Trophoblast cell (in vitro differentiated cells and primary cell): ENCODE data around the gene SLC5A8.

Experiments
- DNase-seq, 2 donors: peaks; one replicate each; pipeline ENCODE4 v3.0.0-alpha.2; 2016
- H2AFZ ChIP-seq: 2 replicates; pipeline ENCODE4 v1.6.1; 2013; ENCODE audit warnings: low read length, moderate library complexity, mild to moderate bottlenecking; ENCODE audit not compliant: insufficient read depth, poor library complexity
- H2AK5ac ChIP-seq: 2 replicates; pipeline ENCODE4 v1.6.1; 2013; ENCODE audit warnings: mild to moderate bottlenecking, low read length
- H2BK120ac ChIP-seq: 2 replicates; pipeline ENCODE4 v1.6.1; 2013; ENCODE audit warnings: low read length, mild to moderate bottlenecking, moderate library complexity; ENCODE audit not compliant: insufficient read depth, poor library complexity
- H2BK12ac ChIP-seq: 2 replicates; pipeline ENCODE4 v1.6.1; 2013; ENCODE audit warnings: mild to moderate bottlenecking, low read length, moderate library complexity
- H2BK5ac ChIP-seq: 2 replicates; pipeline ENCODE4 v1.6.1; 2013; ENCODE audit warnings: low read length, low read depth, moderate library complexity, mild to moderate bottlenecking; ENCODE audit not compliant: poor library complexity
- H3K14ac ChIP-seq: 2 replicates; pipeline ENCODE4 v1.6.1; 2013; ENCODE audit warnings: mild to moderate bottlenecking, low read length
- H3K18ac ChIP-seq: 2 replicates; pipeline ENCODE4 v1.6.1; 2013; ENCODE audit warnings: mild to moderate bottlenecking, low read length
- H3K23ac ChIP-seq: 2 replicates; pipeline ENCODE4 v1.6.1; 2013; ENCODE audit warnings: low read length
- H3K27ac ChIP-seq: 2 replicates; pipeline ENCODE4 v1.5.1; 2013; ENCODE audit warnings: low read depth, mild to moderate bottlenecking, inconsistent platforms, low read length, moderate library complexity
- H3K27me3 ChIP-seq: 2 replicates; pipeline ENCODE4 v1.6.1; 2013; ENCODE audit warnings: inconsistent platforms, mild to moderate bottlenecking, low read length, moderate library complexity; ENCODE audit not compliant: insufficient read depth
- H3K36me3 ChIP-seq, 2 experiments: 1 replicate in 1 of 2; 2 replicates in 1 of 2; pipeline ENCODE4 v1.6.1; 2013; ENCODE audit warnings: low read length in 2 of 2, mild to moderate bottlenecking in 2 of 2, moderate library complexity in 1 of 2; ENCODE audit not compliant: insufficient read depth in 2 of 2, control insufficient read depth in 1 of 2
- H3K4ac ChIP-seq: 2 replicates; pipeline ENCODE4 v1.6.1; 2013; ENCODE audit warnings: low read depth, mild to moderate bottlenecking, low read length, moderate library complexity
- H3K4me1 ChIP-seq, 2 experiments: 1 replicate in 1 of 2; 2 replicates in 1 of 2; pipeline ENCODE4 v1.6.1; 2013; ENCODE audit warnings: low read length in 2 of 2, mild to moderate bottlenecking in 2 of 2, moderate library complexity in 1 of 2; ENCODE audit not compliant: insufficient read depth in 2 of 2, control insufficient read depth in 1 of 2
- H3K4me2 ChIP-seq: 2 replicates; pipeline ENCODE4 v1.6.1; 2013; ENCODE audit warnings: inconsistent platforms, mild to moderate bottlenecking, low read length, moderate library complexity
- H3K4me3 ChIP-seq: 2 replicates; pipeline ENCODE4 v1.5.1; 2013; ENCODE audit warnings: mild to moderate bottlenecking, low read depth, low read length, inconsistent platforms
- H3K79me1 ChIP-seq: one replicate; pipeline ENCODE4 v1.6.1; 2013; ENCODE audit warnings: low read length
- H3K79me2 ChIP-seq: 2 replicates; pipeline ENCODE4 v1.6.1; 2013; ENCODE audit warnings: low read length, mild to moderate bottlenecking; ENCODE audit not compliant: control insufficient read depth, insufficient read depth, poor library complexity
- H3K9ac ChIP-seq: 2 replicates; pipeline ENCODE4 v1.6.1; 2013; ENCODE audit warnings: mild to moderate bottlenecking, low read length
- H3K9me3 ChIP-seq: 2 replicates; pipeline ENCODE4 v1.6.1; 2013; ENCODE audit warnings: low read depth, mild to moderate bottlenecking, control low read depth, inconsistent platforms, low read length; ENCODE audit not compliant: insufficient read depth
- H4K12ac ChIP-seq: 2 replicates; pipeline ENCODE4 v1.6.1; 2013; ENCODE audit warnings: low read depth, mild to moderate bottlenecking, low read length, moderate library complexity
- H4K8ac ChIP-seq: 2 replicates; pipeline ENCODE4 v1.6.1; 2013; ENCODE audit warnings: low read depth, mild to moderate bottlenecking, low read length, moderate library complexity
- H4K91ac ChIP-seq: one replicate; pipeline ENCODE4 v1.6.1; 2013; ENCODE audit warnings: low read depth, mild to moderate bottlenecking, low read length, moderate library complexity
- WGBS: extraction: QIAGEN DNeasy Blood & Tissue Kit; methylation state at CpG from one replicate; pipeline ENCODE4 v1.1.7; 2013; ENCODE audit warnings: missing lambda C conversion rate; ENCODE audit not compliant: insufficient read length, insufficient coverage; ENCODE audit errors: extremely low coverage; 5-methylcytosine and 5-hydroxymethylcytosine counted together

Gene SLC5A8

GRCh38 chr12:101116911-101117310, 93.1 kb downstream of the SLC5A8 start:
- Histone ChIP-seq H3K23ac (no peak overlapping the region), H4K91ac (no peak overlapping the region), H2AFZ (no peak overlapping the region), H3K27me3 (no peaks in the 10 kb centered on the region), H3K4me3 (no peak overlapping the region), H3K18ac (no peak overlapping the region), H2AK5ac (no peak overlapping the region), H2BK12ac (no peak overlapping the region), H4K8ac (no peak overlapping the region), H3K4me2 (no peak overlapping the region), H4K12ac (no peak overlapping the region), H3K79me1 (no peaks in the 10 kb centered on the region), H3K4me1 (no peaks in the 10 kb centered on the region), H3K9me3 (no peaks in the 10 kb centered on the region), H2BK5ac (no peak overlapping the region), H3K4ac (no peak overlapping the region), H3K9ac (no peak overlapping the region), H3K36me3 (peaks cover 1 to 3% of the 10 kb centered on the region in 2 experiments), H3K27ac (no peak overlapping the region), H3K79me2 (no peaks in the 10 kb centered on the region), H3K14ac (no peak overlapping the region), H2BK120ac (no peak overlapping the region)
- no peak for DNase-seq
- WGBS = no CpG with 5 or more reads among the region's 4 CpGs

GRCh38 chr12:101115326-101115725, 94.7 kb downstream of the SLC5A8 start:
- Histone ChIP-seq H3K79me2 (no peaks in the 10 kb centered on the region), H2BK12ac (no peak overlapping the region), H2AK5ac (no peak overlapping the region), H4K91ac (no peak overlapping the region), H3K36me3 (peaks cover 0 to 3% of the 10 kb centered on the region in 2 experiments), H3K27ac (no peak overlapping the region), H2BK5ac (no peak overlapping the region), H3K18ac (no peak overlapping the region), H3K9me3 (no peaks in the 10 kb centered on the region), H4K8ac (no peak overlapping the region), H3K9ac (no peak overlapping the region), H3K79me1 (no peaks in the 10 kb centered on the region), H2AFZ (no peak overlapping the region), H3K23ac (no peak overlapping the region), H3K14ac (no peak overlapping the region), H2BK120ac (no peak overlapping the region), H3K4ac (no peak overlapping the region), H3K27me3 (no peaks in the 10 kb centered on the region), H3K4me2 (no peak overlapping the region), H4K12ac (no peak overlapping the region), H3K4me1 (no peaks in the 10 kb centered on the region), H3K4me3 (no peak overlapping the region)
- DNase-seq = no peak
- no CpG with 5 or more reads among the region's 2 CpGs for WGBS

GRCh38 chr12:101111441-101111840, 98.6 kb downstream of the SLC5A8 start:
- no peak overlapping the region for H2AK5ac ChIP-seq
- no peaks in the 10 kb centered on the region for H3K4me1 ChIP-seq
- no peak overlapping the region for H2AFZ ChIP-seq
- H3K27me3 ChIP-seq = no peaks in the 10 kb centered on the region
- no peaks in the 10 kb centered on the region for H3K9me3 ChIP-seq
- H4K12ac ChIP-seq = no peak overlapping the region
- H3K4me2 ChIP-seq = no peak overlapping the region
- WGBS = no CpG with 5 or more reads among the region's 2 CpGs
- no peak overlapping the region for H2BK5ac ChIP-seq
- H3K14ac ChIP-seq = no peak overlapping the region
- H3K79me1 ChIP-seq = no peaks in the 10 kb centered on the region
- no peak overlapping the region for H4K8ac ChIP-seq
- H3K23ac ChIP-seq = no peak overlapping the region
- H3K18ac ChIP-seq = no peak overlapping the region
- H2BK120ac ChIP-seq = no peak overlapping the region
- peak in 1 of 2 donors; percentile 67 for DNase-seq
- H3K4me3 ChIP-seq = no peak overlapping the region
- no peak overlapping the region for H4K91ac ChIP-seq
- no peak overlapping the region for H3K27ac ChIP-seq
- no peak overlapping the region for H3K4ac ChIP-seq
- no peak overlapping the region for H3K9ac ChIP-seq
- peaks cover 0 to 1% of the 10 kb centered on the region in 2 experiments for H3K36me3 ChIP-seq
- H3K79me2 ChIP-seq = no peaks in the 10 kb centered on the region
- H2BK12ac ChIP-seq = no peak overlapping the region

- no peaks in the 10 kb centered on the region for H3K79me2 ChIP-seq
- no peak overlapping the region for H2BK12ac ChIP-seq
- H3K36me3 ChIP-seq = no peaks in the 10 kb centered on the region
- no peaks in the 10 kb centered on the region for H3K9me3 ChIP-seq
- DNase-seq = no peak
- no peak overlapping the region for H3K9ac ChIP-seq
- H4K12ac ChIP-seq = no peak overlapping the region
- H4K8ac ChIP-seq = no peak overlapping the region
- H3K23ac ChIP-seq = no peak overlapping the region
- H3K4me3 ChIP-seq = no peak overlapping the region
- H3K27ac ChIP-seq = no peak overlapping the region
- no peak overlapping the region for H3K4me2 ChIP-seq
- no peak overlapping the region for H3K4ac ChIP-seq
- no peak overlapping the region for H3K14ac ChIP-seq
- H3K18ac ChIP-seq = no peak overlapping the region
- no peak overlapping the region for H4K91ac ChIP-seq
- no peaks in the 10 kb centered on the region for H3K79me1 ChIP-seq
- H2AK5ac ChIP-seq = no peak overlapping the region
- WGBS = no CpG with 5 or more reads among the region's 3 CpGs
- H3K4me1 ChIP-seq = no peaks in the 10 kb centered on the region
- H2AFZ ChIP-seq = no peak overlapping the region
- no peaks in the 10 kb centered on the region for H3K27me3 ChIP-seq
- H2BK120ac ChIP-seq = no peak overlapping the region
- H2BK5ac ChIP-seq = no peak overlapping the region
These were observed 99.2 kb downstream of the SLC5A8 start for GRCh38 chr12:101110866-101111265.
